ENCODE measurements around the gene PRR5L. TPM values are rescaled to one million over a fixed set of nuclear protein-coding genes. Genes with fewer than 3 reads are reported as not detected.

PRR5L gene
- total RNA-seq (ENCODE audit: unreplicated experiment), result 122 TPM
- long read RNA-seq, partial matches to known transcripts, result 6 of 21 reads
- long read RNA-seq, other reads (novel, unspliced or antisense), result 15 of 21 reads

GRCh38 chr11:36295926-36296325, at the start of gene PRR5L:
Gene PRR5L, plus strand, starts transcription at chr11:36296288. Its CDS starts 104,834 bp downstream, at chr11:36401122.
- H3K4me3 Mint-ChIP-seq (ENCODE audit: unreplicated experiment), result no peak within 1 kb of the TSS
- H3K9me3 Mint-ChIP-seq (ENCODE audit: unreplicated experiment), result no peaks in the 10 kb centered on the region
- TF ChIP-seq CTCF (IDR thresholded peaks at IDR 0.05; ENCODE audit: unreplicated experiment), result no peak
- H3K27ac Mint-ChIP-seq (ENCODE audit: unreplicated experiment), result no peak within 1 kb of the TSS
- no peak for DNase-seq (ENCODE audit: low spot score)
- H3K36me3 Mint-ChIP-seq (ENCODE audit: low read depth, unreplicated experiment), result no peaks in the 10 kb centered on the region
- peaks cover 14% of the 10 kb centered on the region for H3K4me1 Mint-ChIP-seq (ENCODE audit: unreplicated experiment)
- H3K27me3 Mint-ChIP-seq (ENCODE audit: unreplicated experiment), result no peaks in the 10 kb centered on the region

- TF ChIP-seq CTCF (IDR thresholded peaks at IDR 0.05; ENCODE audit: unreplicated experiment), result no peak
- H3K27me3 Mint-ChIP-seq (ENCODE audit: unreplicated experiment), result peaks cover 4% of the 10 kb centered on the region
- H3K4me3 Mint-ChIP-seq (ENCODE audit: unreplicated experiment), result no peak overlapping the region
- H3K9me3 Mint-ChIP-seq (ENCODE audit: unreplicated experiment), result no peaks in the 10 kb centered on the region
- no peak overlapping the region for H3K27ac Mint-ChIP-seq (ENCODE audit: unreplicated experiment)
- DNase-seq (ENCODE audit: low spot score), result no peak
- peaks cover 5% of the 10 kb centered on the region for H3K36me3 Mint-ChIP-seq (ENCODE audit: low read depth, unreplicated experiment)
- H3K4me1 Mint-ChIP-seq (ENCODE audit: unreplicated experiment), result peaks cover 5% of the 10 kb centered on the region
These were observed 48.6 kb upstream of the PRR5L start for GRCh38 chr11:36247493-36247892.

- TF ChIP-seq CTCF (IDR thresholded peaks at IDR 0.05; ENCODE audit: unreplicated experiment), result no peak
- DNase-seq (ENCODE audit: low spot score), result no peak
- Mint-ChIP-seq H3K4me3 (ENCODE audit: unreplicated experiment) (no peak overlapping the region), H3K27me3 (ENCODE audit: unreplicated experiment) (peaks cover 4% of the 10 kb centered on the region), H3K9me3 (ENCODE audit: unreplicated experiment) (no peaks in the 10 kb centered on the region), H3K36me3 (ENCODE audit: low read depth, unreplicated experiment) (peaks cover 5% of the 10 kb centered on the region), H3K27ac (ENCODE audit: unreplicated experiment) (no peak overlapping the region), H3K4me1 (ENCODE audit: unreplicated experiment) (peaks cover 5% of the 10 kb centered on the region)
These were observed 47.7 kb upstream of the PRR5L start for GRCh38 chr11:36248436-36248835.

GRCh38 chr11:36249246-36249645, 46.8 kb upstream of the PRR5L start:
- H3K4me3 Mint-ChIP-seq (ENCODE audit: unreplicated experiment), result no peak overlapping the region
- peaks cover 5% of the 10 kb centered on the region for H3K36me3 Mint-ChIP-seq (ENCODE audit: low read depth, unreplicated experiment)
- no peaks in the 10 kb centered on the region for H3K9me3 Mint-ChIP-seq (ENCODE audit: unreplicated experiment)
- peaks cover 4% of the 10 kb centered on the region for H3K27me3 Mint-ChIP-seq (ENCODE audit: unreplicated experiment)
- TF ChIP-seq CTCF (IDR thresholded peaks at IDR 0.05; ENCODE audit: unreplicated experiment), result no peak
- no peak overlapping the region for H3K27ac Mint-ChIP-seq (ENCODE audit: unreplicated experiment)
- no peak for DNase-seq (ENCODE audit: low spot score)
- peaks cover 5% of the 10 kb centered on the region for H3K4me1 Mint-ChIP-seq (ENCODE audit: unreplicated experiment)

- peaks cover 5% of the 10 kb centered on the region for H3K4me1 Mint-ChIP-seq (ENCODE audit: unreplicated experiment)
- no peaks in the 10 kb centered on the region for H3K9me3 Mint-ChIP-seq (ENCODE audit: unreplicated experiment)
- no peaks in the 10 kb centered on the region for H3K36me3 Mint-ChIP-seq (ENCODE audit: low read depth, unreplicated experiment)
- peaks cover 2% of the 10 kb centered on the region for H3K27me3 Mint-ChIP-seq (ENCODE audit: unreplicated experiment)
- no peak overlapping the region for H3K27ac Mint-ChIP-seq (ENCODE audit: unreplicated experiment)
- H3K4me3 Mint-ChIP-seq (ENCODE audit: unreplicated experiment), result no peak overlapping the region
- DNase-seq (ENCODE audit: low spot score), result no peak
- TF ChIP-seq CTCF (IDR thresholded peaks at IDR 0.05; ENCODE audit: unreplicated experiment), result no peak
These were observed 44.3 kb upstream of the PRR5L start for GRCh38 chr11:36251823-36252222.
